ENCODE measurements around the gene GSTO2. TPM values are rescaled to one million over a fixed set of nuclear protein-coding genes. Genes with fewer than 3 reads are reported as not detected.

The GSTO2 gene
- total RNA-seq, 4 donors from 2014 or later = 0.30 to 1.7 (median 1.0) TPM

DNA sequence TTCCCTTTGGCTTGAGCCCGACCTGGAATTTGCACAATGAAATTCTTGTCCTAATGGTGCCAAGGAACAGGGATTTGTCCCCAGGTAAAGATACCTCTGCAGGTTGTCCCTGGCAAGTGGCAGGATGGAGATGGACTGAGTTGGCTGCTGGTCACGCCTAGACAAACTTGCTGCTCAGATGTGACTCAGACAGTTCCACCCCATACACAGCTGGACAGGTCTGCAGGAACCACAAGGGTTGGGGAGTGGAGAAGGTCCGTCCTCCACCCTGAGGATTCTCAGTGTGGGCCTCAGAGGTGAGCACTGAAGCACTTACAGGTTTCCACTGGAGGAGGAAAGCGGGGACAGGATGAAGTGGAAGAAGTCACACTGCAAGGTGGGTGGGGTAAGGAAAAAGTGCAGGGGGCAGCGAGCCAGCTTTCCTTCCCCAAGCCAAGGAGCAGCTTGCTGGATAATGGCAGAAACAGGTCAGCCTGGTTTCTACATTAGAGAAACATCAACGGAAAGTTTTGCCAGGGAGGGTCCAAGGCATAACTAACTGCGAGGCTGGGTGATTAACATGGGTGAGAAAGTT lies 48.8 kb downstream of the GSTO2 start:
- H3K36me3 ChIP-seq = peaks cover 0 to 33% (median 29%) of the 10 kb centered on the region in 3 donors
- peak overlapping the region; percentile 21 to 97 (median 60) for H3K27ac ChIP-seq
- H3K4me1 ChIP-seq = peaks cover 0 to 72% (median 61%) of the 10 kb centered on the region in 4 donors
- WGBS, 2 donors = 79 to 83% methylated on average over 7 of the region's 7 CpGs
- H3K4me3 ChIP-seq = no peak overlapping the region
- DNase-seq (ENCODE audit: low spot score in 2 of 2) = peak in 1 of 2 donors; percentile 1
- H3K27me3 ChIP-seq = no peaks in the 10 kb centered on the region
- no peaks in the 10 kb centered on the region for H3K9me3 ChIP-seq
- no peak for TF ChIP-seq CTCF (IDR thresholded peaks at IDR 0.05)
- TF ChIP-seq EP300 (IDR thresholded peaks at IDR 0.05) = no peak
- no peak for TF ChIP-seq POLR2A (IDR thresholded peaks at IDR 0.05)

DNA sequence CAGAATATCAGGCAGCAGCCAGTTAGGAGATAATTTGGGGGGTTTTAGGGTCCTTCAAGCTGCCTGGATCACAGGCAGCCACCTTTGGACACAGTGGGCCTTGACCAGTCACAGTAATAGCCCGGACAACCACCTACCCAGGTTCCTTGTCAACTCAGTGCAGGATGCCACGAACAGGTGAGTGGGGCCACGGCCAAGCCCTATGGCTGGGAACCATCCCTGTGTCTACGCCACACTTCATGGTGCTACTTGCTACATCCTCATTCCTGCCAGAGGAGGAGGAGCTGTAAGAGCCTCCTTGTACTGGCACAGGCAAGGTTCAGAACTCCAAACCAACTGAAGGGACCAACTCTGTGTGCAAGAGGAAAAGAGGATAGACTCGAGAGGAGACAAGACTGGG lies 49.3 kb downstream of the GSTO2 start:
- TF ChIP-seq EP300 (IDR thresholded peaks at IDR 0.05) (no peak), POLR2A (IDR thresholded peaks at IDR 0.05) (no peak), CTCF (IDR thresholded peaks at IDR 0.05) (no peak)
- Histone ChIP-seq H3K4me3 (no peak overlapping the region), H3K4me1 (peaks cover 0 to 73% (median 66%) of the 10 kb centered on the region in 4 donors), H3K36me3 (peaks cover 0 to 28% (median 24%) of the 10 kb centered on the region in 3 donors), H3K27me3 (no peaks in the 10 kb centered on the region), H3K27ac (peak overlapping the region; percentile 39 to 97 (median 70)), H3K9me3 (no peaks in the 10 kb centered on the region)
- WGBS, 2 donors = 89 to 98% methylated on average over 5 of the region's 5 CpGs
- DNase-seq (ENCODE audit: low spot score in 2 of 2) = peak; percentile 4 to 7

DNA sequence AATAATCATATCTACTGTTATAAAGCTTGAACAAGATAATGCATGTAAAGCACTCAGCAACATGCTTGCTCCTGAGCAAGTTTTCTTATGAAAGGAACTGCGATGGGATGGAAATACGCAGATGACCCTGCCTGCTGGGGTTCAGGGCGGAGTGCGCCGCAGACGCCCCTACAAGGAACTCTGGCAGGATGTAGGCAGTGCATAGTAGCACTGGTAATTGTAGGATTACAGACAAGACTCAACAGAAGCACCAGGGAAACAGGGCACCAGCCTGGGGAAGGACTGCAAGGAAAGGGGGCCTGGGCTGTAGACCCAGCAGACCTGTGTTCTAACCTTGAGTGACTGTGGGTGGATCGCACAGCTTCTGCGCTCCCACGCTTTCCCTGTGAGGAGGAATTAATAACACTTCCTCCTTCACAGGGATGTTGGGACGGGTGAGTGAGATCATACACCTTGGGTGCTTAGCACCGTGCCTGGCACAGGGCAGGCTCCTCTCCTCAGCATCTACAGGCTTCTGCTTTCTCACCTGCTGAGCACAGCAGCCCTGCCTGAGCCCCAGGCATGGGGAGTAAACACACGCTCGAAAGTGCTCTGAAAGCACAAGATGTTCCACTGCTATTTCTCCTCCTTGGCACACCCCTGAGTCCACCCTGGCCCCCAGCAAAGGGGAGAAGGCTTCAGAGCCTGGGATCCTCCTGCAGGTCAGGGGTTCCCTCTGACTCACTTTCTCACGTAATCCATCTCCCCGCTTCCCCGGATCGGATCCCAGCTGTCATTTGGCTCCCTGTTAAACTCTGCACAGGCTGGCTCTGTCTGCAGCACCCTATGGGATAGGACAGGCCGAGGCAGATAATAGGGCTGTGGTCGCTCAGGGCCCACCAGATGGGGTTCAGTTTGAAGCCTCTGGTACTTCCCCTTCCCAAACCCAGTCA lies 50.1 kb downstream of the GSTO2 start:
- peak overlapping the region; percentile 51 to 97 (median 70) for H3K27ac ChIP-seq
- TF ChIP-seq POLR2A (IDR thresholded peaks at IDR 0.05) (no peak), EP300 (IDR thresholded peaks at IDR 0.05) (peak; percentile 67 to 87)
- no peaks in the 10 kb centered on the region for H3K27me3 ChIP-seq
- no peak overlapping the region for H3K4me3 ChIP-seq
- peak; percentile 43 to 55 for DNase-seq (ENCODE audit: low spot score in 2 of 2)
- no peaks in the 10 kb centered on the region for H3K9me3 ChIP-seq
- H3K4me1 ChIP-seq = peaks cover 0 to 80% (median 74%) of the 10 kb centered on the region in 4 donors
- 53 to 65% methylated on average over 19 of the region's 19 CpGs for WGBS, 2 donors
- H3K36me3 ChIP-seq = peaks cover 0 to 21% (median 16%) of the 10 kb centered on the region in 3 donors

- Histone ChIP-seq H3K36me3 (no peaks in the 10 kb centered on the region), H3K4me1 (peaks cover 0 to 100% (median 95%) of the 10 kb centered on the region in 4 donors), H3K27me3 (no peaks in the 10 kb centered on the region), H3K9me3 (no peaks in the 10 kb centered on the region), H3K4me3 (no peak overlapping the region), H3K27ac (peak overlapping the region; percentile 23 to 97 (median 69))
- DNase-seq (ENCODE audit: low spot score in 2 of 2) = peak in 1 of 2 donors; percentile 14
- no peak for TF ChIP-seq CTCF (IDR thresholded peaks at IDR 0.05)
- TF ChIP-seq EP300 (IDR thresholded peaks at IDR 0.05) = no peak
- no peak for TF ChIP-seq POLR2A (IDR thresholded peaks at IDR 0.05)
- WGBS, 2 donors = 33 to 52% methylated on average over 3 to 6 of the region's 6 CpGs
These were observed 52.2 kb downstream of the GSTO2 start for GRCh38 chr10:104321226-104321625.

DNA sequence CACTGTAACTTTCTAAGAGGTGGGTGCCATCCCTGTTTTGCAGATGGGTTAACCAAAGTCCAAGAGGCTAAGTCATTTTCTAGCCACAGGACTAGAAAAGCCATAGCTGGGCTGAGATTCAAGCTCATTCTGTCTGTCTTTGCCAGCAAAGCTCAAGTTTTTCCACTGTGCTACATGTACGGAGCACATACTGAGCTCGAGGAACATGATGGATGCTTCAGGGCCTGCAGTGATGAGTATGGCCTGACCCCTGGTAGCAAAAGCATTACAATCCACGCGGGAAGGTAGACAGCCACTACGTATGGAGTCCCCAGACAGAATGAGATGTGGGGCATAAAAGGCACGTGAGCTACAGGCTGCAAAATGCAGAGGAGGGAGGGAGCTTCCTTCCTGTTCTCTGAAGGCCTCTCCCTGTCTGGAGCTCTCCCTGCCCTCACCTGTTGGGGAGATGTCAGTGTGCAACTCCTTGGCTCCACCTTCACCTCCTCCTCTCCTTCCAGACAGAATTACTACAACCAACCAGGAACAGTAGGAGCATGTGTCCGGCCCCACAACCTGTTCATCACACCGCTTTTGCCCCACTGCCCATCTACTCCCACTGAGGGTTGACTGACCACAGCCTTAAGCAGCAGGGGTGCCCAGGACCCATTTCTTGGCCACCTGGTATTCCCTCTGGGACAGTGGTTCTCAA lies 52.9 kb downstream of the GSTO2 start:
- WGBS, 2 donors = 65 to 66% methylated on average over 8 of the region's 8 CpGs
- Histone ChIP-seq H3K4me1 (peaks cover 0 to 100% (median 98%) of the 10 kb centered on the region in 4 donors), H3K36me3 (no peaks in the 10 kb centered on the region), H3K27me3 (no peaks in the 10 kb centered on the region), H3K27ac (peak overlapping the region in 3 of 4 donors; percentile 23 to 97 (median 81)), H3K9me3 (no peaks in the 10 kb centered on the region), H3K4me3 (no peak overlapping the region)
- peak in 1 of 2 donors; percentile 10 for DNase-seq (ENCODE audit: low spot score in 2 of 2)
- no peak for TF ChIP-seq CTCF (IDR thresholded peaks at IDR 0.05)
- TF ChIP-seq POLR2A (IDR thresholded peaks at IDR 0.05) = no peak
- no peak for TF ChIP-seq EP300 (IDR thresholded peaks at IDR 0.05)
